NCI-H226 (cell line): ENCODE results near the gene BCKDHA.
"Not testable (repeated sequence)": the region's sequence is repeated elsewhere in the genome, so short reads cannot be mapped to it uniquely, and the experiment has no call there.

ENCODE experiments used
- DNase-seq: peaks from one replicate; pipeline ENCODE4 v3.0.0-alpha.2; 2015

The BCKDHA gene

GRCh38 chr19:41427647-41428480 lies 30.2 kb downstream of the BCKDHA start:
- no peak for DNase-seq

- DNase-seq, result no peak
Observed at GRCh38 chr19:41428481-41428859, 30.9 kb downstream of the BCKDHA start.

GRCh38 chr19:41430922-41431321 lies 33.3 kb downstream of the BCKDHA start:
- no peak for DNase-seq

GRCh38 chr19:41431426-41432386 lies 34.1 kb downstream of the BCKDHA start:
- no peak for DNase-seq

GRCh38 chr19:41433171-41433570 lies 35.6 kb downstream of the BCKDHA start:
- DNase-seq, result no peak

- DNase-seq, result no peak
Observed at GRCh38 chr19:41434450-41434849, 36.8 kb downstream of the BCKDHA start.

GRCh38 chr19:41435376-41435775 lies 37.8 kb downstream of the BCKDHA start:
- DNase-seq, result not testable (repeated sequence)

GRCh38 chr19:41435936-41436673 lies 38.5 kb downstream of the BCKDHA start:
- no peak for DNase-seq

- no peak for DNase-seq
Observed at GRCh38 chr19:41436674-41436951, 39.0 kb downstream of the BCKDHA start.

GRCh38 chr19:41437944-41438574 lies 40.4 kb downstream of the BCKDHA start:
- no peak for DNase-seq

GRCh38 chr19:41439441-41440222 lies 42.0 kb downstream of the BCKDHA start, which contains the start of gene DMAC2:
TSS of gene DMAC2 (minus strand) at chr19:41439912. CDS start at chr19:41439899, 13 bp downstream.
- DNase-seq, result peak; percentile 96

- DNase-seq, result no peak
Observed at GRCh38 chr19:41441321-41441945, 43.8 kb downstream of the BCKDHA start.

GRCh38 chr19:41442473-41443355 lies 45.1 kb downstream of the BCKDHA start, which contains the start of gene ERICH4:
TSS of gene ERICH4 (plus strand) at chr19:41443156. CDS start at chr19:41443170, 14 bp downstream.
- DNase-seq, result no peak

- DNase-seq, result no peak
Observed at GRCh38 chr19:41443813-41444455, 46.3 kb downstream of the BCKDHA start.

GRCh38 chr19:41445575-41445974 lies 48.0 kb downstream of the BCKDHA start:
- no peak for DNase-seq

- DNase-seq, result no peak
Observed at GRCh38 chr19:41447732-41448332, 50.2 kb downstream of the BCKDHA start.

- DNase-seq, result peak; percentile 33
Observed at GRCh38 chr19:41449079-41449864, 51.7 kb downstream of the BCKDHA start.

GRCh38 chr19:41449865-41450178 lies 52.2 kb downstream of the BCKDHA start:
- no peak for DNase-seq
